SK-N-SH treated with all-trans-retinoic acid at 6 μM for 48 hours (cell line): ENCODE results near the gene AKNA.
A peak's percentile ranks its signal among the peaks of the same experiment; 100 is the strongest.

Experiments
- ATAC-seq: fragments of 200-7000 bp; cut with Tn5 transposase; 3 replicates; pipeline ENCODE4 v1.9.1; 2020; ENCODE audit warnings: mild to moderate bottlenecking, moderate library complexity
- ARNTL ChIP-seq: fragments of 450-650 bp; formaldehyde crosslinking; IDR thresholded peaks from 2 replicates; pipeline ENCODE4 v1.5.0; 2020; ENCODE audit warnings: low read depth, mild to moderate bottlenecking, moderate library complexity, borderline replicate concordance
- BACH2 ChIP-seq: fragments of 250-450 bp; sonication (Bioruptor Pico); IDR thresholded peaks from 2 replicates; pipeline ENCODE4 v1.9.0; 2021; ENCODE audit warnings: mild to moderate bottlenecking, borderline replicate concordance
- CSDC2 ChIP-seq: fragments of 250-450 bp; sonication (Bioruptor Pico); IDR thresholded peaks from 2 replicates; pipeline ENCODE4 v1.5.0; 2020; ENCODE audit warnings: mild to moderate bottlenecking, moderate library complexity
- ESRRG ChIP-seq: fragments of 250-450 bp; sonication (Bioruptor Pico); IDR thresholded peaks from 2 replicates; pipeline ENCODE4 v1.6.1; 2021; ENCODE audit warnings: mild to moderate bottlenecking
- GLIS3 ChIP-seq: fragments of 250-450 bp; sonication (Bioruptor Pico); IDR thresholded peaks from 2 replicates; pipeline ENCODE4 v1.5.0; 2020; ENCODE audit warnings: mild to moderate bottlenecking, moderate library complexity
- OSR1 ChIP-seq: fragments of 250-450 bp; sonication (Bioruptor Pico); IDR thresholded peaks from 2 replicates; pipeline ENCODE4 v1.8.0; 2022; ENCODE audit warnings: moderate library complexity, mild to moderate bottlenecking, inconsistent platforms
- POU6F1 ChIP-seq: fragments of 250-450 bp; sonication (Bioruptor Pico); IDR thresholded peaks from 2 replicates; pipeline ENCODE4 v1.8.0; 2021; ENCODE audit warnings: low read depth, mild to moderate bottlenecking, moderate library complexity, borderline replicate concordance
- PPARA ChIP-seq: fragments of 250-450 bp; sonication (Bioruptor Pico); IDR thresholded peaks from 2 replicates; pipeline ENCODE4 v1.5.0; 2020; ENCODE audit warnings: mild to moderate bottlenecking, borderline replicate concordance
- RARB ChIP-seq: fragments of 250-450 bp; sonication (Bioruptor Pico); IDR thresholded peaks from 2 replicates; pipeline ENCODE4 v1.8.0; 2021; ENCODE audit warnings: mild to moderate bottlenecking, moderate library complexity
- SNAI2 ChIP-seq: fragments of 250-450 bp; sonication (Bioruptor Pico); IDR thresholded peaks from 2 replicates; pipeline ENCODE4 v1.5.0; 2020; ENCODE audit warnings: mild to moderate bottlenecking, moderate library complexity
- TOX ChIP-seq: fragments of 250-450 bp; sonication (Bioruptor Pico); IDR thresholded peaks from 2 replicates; pipeline ENCODE4 v1.8.0; 2021; ENCODE audit warnings: mild to moderate bottlenecking, moderate library complexity, borderline replicate concordance
- ZC3H10 ChIP-seq: fragments of 250-450 bp; sonication (Bioruptor Pico); IDR thresholded peaks from 2 replicates; pipeline ENCODE4 v1.5.1; 2021; ENCODE audit warnings: mild to moderate bottlenecking, moderate library complexity
- ZFP3 ChIP-seq: fragments of 250-450 bp; sonication (Bioruptor Pico); IDR thresholded peaks from 2 replicates; pipeline ENCODE4 v1.5.0; 2020; ENCODE audit warnings: mild to moderate bottlenecking, moderate library complexity
- ZFP30 ChIP-seq: fragments of 450-650 bp; formaldehyde crosslinking; IDR thresholded peaks from 2 replicates; pipeline ENCODE4 v1.5.0; 2022; ENCODE audit warnings: mild to moderate bottlenecking, moderate library complexity
- ZNF565 ChIP-seq: fragments of 450-650 bp; formaldehyde crosslinking; conservative IDR thresholded peaks from 2 replicates; pipeline ENCODE4 v1.5.0; 2020; ENCODE audit warnings: low read depth, mild to moderate bottlenecking, moderate library complexity
- ZNF70 ChIP-seq: fragments of 450-650 bp; formaldehyde crosslinking; IDR thresholded peaks from 2 replicates; pipeline ENCODE4 v1.5.0; 2020; ENCODE audit warnings: mild to moderate bottlenecking, moderate library complexity
- ZNF8 ChIP-seq: fragments of 450-650 bp; formaldehyde crosslinking; IDR thresholded peaks from 2 replicates; pipeline ENCODE4 v1.5.0; 2020; ENCODE audit warnings: mild to moderate bottlenecking, moderate library complexity
- TF ChIP-seq, protein P1 (sequence below): fragments of 250-450 bp; sonication (Bioruptor Pico); IDR thresholded peaks from 2 replicates; pipeline ENCODE4 v1.5.1; 2021; ENCODE audit warnings: mild to moderate bottlenecking, moderate library complexity
- TF ChIP-seq, protein P2 (sequence below): fragments of 250-450 bp; sonication (Bioruptor Pico); IDR thresholded peaks from 2 replicates; pipeline ENCODE4 v1.5.1; 2020; ENCODE audit warnings: low read depth, mild to moderate bottlenecking, moderate library complexity
- TF ChIP-seq, protein P3 (sequence below): fragments of 250-450 bp; sonication (Bioruptor Pico); IDR thresholded peaks from 2 replicates; pipeline ENCODE4 v1.5.0; 2020; ENCODE audit warnings: mild to moderate bottlenecking, moderate library complexity

AKNA gene

DNA sequence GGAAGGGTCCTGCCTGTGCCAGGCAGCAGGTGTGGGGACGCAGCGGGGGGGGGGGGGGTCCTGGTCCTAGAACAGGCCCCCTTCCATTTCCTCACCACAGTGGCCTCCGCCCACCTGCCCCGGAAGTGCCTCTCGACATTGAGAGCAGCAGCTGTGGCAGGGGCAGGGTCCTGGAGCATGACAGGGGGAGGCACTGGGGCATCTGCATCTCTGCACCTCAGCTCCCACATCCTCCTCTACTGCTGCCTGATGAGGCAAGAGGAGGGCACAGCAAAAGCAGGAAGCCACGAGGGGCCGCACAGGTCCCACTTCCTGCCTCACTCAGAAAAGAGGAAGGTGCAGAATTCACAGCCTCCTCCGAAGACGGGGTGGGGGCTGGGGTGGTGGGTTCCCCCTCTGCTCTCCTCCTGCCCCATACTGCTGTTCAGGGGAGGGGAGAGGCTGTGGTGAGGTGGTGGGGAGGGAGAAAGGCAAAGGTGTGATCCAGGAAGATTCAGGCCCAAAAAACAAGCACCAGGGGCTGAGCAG, 14.8 kb downstream of the AKNA start:
- TF ChIP-seq, protein P1, sequence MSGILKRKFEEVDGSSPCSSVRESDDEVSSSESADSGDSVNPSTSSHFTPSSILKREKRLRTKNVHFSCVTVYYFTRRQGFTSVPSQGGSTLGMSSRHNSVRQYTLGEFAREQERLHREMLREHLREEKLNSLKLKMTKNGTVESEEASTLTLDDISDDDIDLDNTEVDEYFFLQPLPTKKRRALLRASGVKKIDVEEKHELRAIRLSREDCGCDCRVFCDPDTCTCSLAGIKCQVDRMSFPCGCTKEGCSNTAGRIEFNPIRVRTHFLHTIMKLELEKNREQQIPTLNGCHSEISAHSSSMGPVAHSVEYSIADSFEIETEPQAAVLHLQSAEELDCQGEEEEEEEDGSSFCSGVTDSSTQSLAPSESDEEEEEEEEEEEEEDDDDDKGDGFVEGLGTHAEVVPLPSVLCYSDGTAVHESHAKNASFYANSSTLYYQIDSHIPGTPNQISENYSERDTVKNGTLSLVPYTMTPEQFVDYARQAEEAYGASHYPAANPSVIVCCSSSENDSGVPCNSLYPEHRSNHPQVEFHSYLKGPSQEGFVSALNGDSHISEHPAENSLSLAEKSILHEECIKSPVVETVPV: no peak
- TF ChIP-seq GLIS3 (CRISPR knock-in tag) (no peak), CSDC2 (CRISPR knock-in tag) (no peak), ZC3H10 (no peak)
- TF ChIP-seq, protein P2, sequence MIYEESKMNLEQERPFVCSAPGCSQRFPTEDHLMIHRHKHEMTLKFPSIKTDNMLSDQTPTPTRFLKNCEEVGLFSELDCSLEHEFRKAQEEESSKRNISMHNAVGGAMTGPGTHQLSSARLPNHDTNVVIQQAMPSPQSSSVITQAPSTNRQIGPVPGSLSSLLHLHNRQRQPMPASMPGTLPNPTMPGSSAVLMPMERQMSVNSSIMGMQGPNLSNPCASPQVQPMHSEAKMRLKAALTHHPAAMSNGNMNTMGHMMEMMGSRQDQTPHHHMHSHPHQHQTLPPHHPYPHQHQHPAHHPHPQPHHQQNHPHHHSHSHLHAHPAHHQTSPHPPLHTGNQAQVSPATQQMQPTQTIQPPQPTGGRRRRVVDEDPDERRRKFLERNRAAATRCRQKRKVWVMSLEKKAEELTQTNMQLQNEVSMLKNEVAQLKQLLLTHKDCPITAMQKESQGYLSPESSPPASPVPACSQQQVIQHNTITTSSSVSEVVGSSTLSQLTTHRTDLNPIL (CRISPR knock-in tag): no peak
- TF ChIP-seq, all 23 proteins: peak for 0
- no peak for ATAC-seq

- no peak for TF ChIP-seq CSDC2 (CRISPR knock-in tag)
- TF ChIP-seq OSR1: no peak
- no peak for TF ChIP-seq ZC3H10
- no peak for TF ChIP-seq ZNF70 (CRISPR knock-in tag)
- no peak for TF ChIP-seq PPARA (CRISPR knock-in tag)
- TF ChIP-seq ESRRG (CRISPR knock-in tag): no peak
- TF ChIP-seq, protein P1: no peak
- TF ChIP-seq POU6F1 (CRISPR knock-in tag): no peak
- no peak for TF ChIP-seq ZNF8 (CRISPR knock-in tag)
- TF ChIP-seq, protein P3, sequence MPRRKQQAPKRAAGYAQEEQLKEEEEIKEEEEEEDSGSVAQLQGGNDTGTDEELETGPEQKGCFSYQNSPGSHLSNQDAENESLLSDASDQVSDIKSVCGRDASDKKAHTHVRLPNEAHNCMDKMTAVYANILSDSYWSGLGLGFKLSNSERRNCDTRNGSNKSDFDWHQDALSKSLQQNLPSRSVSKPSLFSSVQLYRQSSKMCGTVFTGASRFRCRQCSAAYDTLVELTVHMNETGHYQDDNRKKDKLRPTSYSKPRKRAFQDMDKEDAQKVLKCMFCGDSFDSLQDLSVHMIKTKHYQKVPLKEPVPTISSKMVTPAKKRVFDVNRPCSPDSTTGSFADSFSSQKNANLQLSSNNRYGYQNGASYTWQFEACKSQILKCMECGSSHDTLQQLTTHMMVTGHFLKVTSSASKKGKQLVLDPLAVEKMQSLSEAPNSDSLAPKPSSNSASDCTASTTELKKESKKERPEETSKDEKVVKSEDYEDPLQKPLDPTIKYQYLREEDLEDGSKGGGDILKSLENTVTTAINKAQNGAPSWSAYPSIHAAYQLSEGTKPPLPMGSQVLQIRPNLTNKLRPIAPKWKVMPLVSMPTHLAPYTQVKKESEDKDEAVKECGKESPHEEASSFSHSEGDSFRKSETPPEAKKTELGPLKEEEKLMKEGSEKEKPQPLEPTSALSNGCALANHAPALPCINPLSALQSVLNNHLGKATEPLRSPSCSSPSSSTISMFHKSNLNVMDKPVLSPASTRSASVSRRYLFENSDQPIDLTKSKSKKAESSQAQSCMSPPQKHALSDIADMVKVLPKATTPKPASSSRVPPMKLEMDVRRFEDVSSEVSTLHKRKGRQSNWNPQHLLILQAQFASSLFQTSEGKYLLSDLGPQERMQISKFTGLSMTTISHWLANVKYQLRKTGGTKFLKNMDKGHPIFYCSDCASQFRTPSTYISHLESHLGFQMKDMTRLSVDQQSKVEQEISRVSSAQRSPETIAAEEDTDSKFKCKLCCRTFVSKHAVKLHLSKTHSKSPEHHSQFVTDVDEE (CRISPR knock-in tag): no peak
- peak; percentile 47 for ATAC-seq
These were observed 15.5 kb downstream of the AKNA start for GRCh38 chr9:114371973-114372917.

DNA sequence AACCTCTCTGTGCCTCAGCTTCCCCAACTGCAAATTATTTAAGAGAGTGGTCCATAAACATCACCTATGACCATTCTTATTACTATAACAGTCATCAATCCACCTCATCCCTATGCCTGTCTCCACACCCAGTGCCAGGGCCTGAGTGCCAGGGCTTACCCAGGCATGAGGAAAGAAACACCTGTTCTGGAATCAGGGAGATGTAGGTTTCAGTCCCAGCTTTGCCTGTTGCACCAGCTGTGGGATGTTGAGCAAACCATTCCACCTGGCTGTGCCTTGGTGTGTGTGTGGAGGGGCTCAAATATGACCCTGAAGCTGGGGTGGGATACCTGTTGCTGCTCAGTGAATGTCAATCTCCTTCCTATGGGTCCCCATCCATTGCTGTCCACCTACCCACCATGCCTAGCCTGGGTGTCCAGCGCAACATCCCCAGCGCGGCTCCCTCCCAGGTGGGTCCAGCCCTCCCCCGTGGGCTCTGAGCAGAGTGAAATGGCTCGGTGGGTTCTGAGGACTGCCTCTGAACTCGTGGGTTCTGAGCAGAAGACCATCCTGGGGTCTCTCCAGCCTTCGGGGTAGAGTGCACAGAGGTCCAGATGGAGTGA, 16.3 kb downstream of the AKNA start:
- ATAC-seq: no peak
- no peak for TF ChIP-seq SNAI2 (CRISPR knock-in tag)
- no peak for TF ChIP-seq OSR1
- no peak for TF ChIP-seq ZNF565
- TF ChIP-seq ZFP3 (CRISPR knock-in tag): no peak
- TF ChIP-seq ESRRG (CRISPR knock-in tag): no peak
- TF ChIP-seq BACH2 (CRISPR knock-in tag): no peak
- TF ChIP-seq, protein P3 (CRISPR knock-in tag): no peak
- no peak for TF ChIP-seq TOX (CRISPR knock-in tag)
- TF ChIP-seq ARNTL: no peak
- TF ChIP-seq ZC3H10: no peak
- no peak for TF ChIP-seq RARB
- no peak for TF ChIP-seq ZFP30
